ENCODE measurements around the gene DRG2.

DNA sequence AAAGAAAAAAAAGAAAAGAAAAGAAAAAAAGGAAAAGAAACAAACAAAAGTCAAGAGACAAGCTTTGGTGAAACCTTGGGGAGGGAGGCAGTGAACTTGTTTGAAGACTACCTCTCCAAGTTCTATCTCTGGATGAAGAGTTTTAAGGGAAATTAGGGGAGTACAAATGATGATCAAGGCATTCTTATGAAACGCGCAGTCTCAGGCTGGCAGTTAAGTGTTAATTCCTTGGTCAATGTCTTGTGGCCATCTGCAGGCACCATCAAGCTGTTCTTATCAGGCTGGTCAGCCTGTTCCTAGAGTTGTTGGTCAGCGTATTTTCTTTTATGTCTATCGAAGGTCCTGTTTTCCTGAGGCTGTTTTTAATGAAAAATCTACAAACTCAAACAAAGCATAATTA lies 8.2 kb upstream of the DRG2 start:
- TF ChIP-seq, protein P1, sequence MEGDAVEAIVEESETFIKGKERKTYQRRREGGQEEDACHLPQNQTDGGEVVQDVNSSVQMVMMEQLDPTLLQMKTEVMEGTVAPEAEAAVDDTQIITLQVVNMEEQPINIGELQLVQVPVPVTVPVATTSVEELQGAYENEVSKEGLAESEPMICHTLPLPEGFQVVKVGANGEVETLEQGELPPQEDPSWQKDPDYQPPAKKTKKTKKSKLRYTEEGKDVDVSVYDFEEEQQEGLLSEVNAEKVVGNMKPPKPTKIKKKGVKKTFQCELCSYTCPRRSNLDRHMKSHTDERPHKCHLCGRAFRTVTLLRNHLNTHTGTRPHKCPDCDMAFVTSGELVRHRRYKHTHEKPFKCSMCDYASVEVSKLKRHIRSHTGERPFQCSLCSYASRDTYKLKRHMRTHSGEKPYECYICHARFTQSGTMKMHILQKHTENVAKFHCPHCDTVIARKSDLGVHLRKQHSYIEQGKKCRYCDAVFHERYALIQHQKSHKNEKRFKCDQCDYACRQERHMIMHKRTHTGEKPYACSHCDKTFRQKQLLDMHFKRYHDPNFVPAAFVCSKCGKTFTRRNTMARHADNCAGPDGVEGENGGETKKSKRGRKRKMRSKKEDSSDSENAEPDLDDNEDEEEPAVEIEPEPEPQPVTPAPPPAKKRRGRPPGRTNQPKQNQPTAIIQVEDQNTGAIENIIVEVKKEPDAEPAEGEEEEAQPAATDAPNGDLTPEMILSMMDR (IDR thresholded peaks at IDR 0.05), result no peak
- TF ChIP-seq ZFX (IDR thresholded peaks at IDR 0.05; ENCODE audit: borderline replicate concordance), result no peak

Data from 22Rv1 (cell line).